Mesenteric fat pad (tissue), 1 donor: Measurements from ENCODE around the gene ERN1. TPM values are rescaled to one million over a fixed set of nuclear protein-coding genes. Genes with fewer than 3 reads are reported as not detected.
A peak's percentile ranks its signal among the peaks of the same experiment; 100 is the strongest.

Experiments
- DNase-seq: peaks from one replicate; pipeline ENCODE4 v3.0.0-alpha.2; 2020; ENCODE audit warnings: low spot score
- total RNA-seq: library from RNA; stranded (reverse); fragmentation: NEBNext Ultra II Directional; extraction: Animal tissue kit (Norgen Biotek cat#: 25700); gene quantifications from one replicate; pipeline ENCODE4 v1.2.1, GENCODE V29; 2021
- donor health status: DM: yes; HTN: yes; CAD: no.

Gene ERN1
- total RNA-seq, 1 donor from 2014 or later = 27.1 TPM

- DNase-seq = peak; percentile 59
These were observed 138.3 kb downstream of the ERN1 start for GRCh38 chr17:63991611-63992010.

DNA sequence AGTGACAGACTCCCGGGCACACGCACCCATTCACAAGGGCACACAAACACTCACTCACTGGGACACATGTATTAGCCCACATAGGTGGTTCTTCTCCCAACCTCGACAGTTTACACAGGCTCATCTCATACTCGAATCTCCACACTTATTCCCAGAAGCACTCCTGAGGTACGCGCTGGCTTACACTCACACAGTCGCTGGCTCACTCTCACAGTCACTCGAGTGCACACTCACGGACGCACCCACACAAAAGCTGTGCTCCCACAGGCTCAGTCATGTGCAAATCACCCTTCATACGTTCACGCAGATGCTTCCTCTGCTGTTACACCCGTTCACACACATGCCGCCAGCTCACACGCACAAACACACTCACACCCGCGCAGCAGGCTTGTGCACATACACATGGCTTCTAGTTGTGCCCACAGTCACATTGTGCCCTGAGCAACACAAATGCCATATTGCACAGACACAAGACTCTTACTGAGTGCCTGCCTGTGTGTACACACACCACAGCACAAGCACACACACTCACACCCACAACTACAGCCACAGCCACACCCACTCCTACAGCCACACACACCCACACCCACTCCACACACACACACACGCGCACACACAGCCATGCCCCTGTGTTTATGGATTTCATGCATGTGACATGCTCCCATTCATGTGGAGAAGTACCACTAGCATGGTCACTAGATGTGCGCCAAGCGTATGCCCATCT, 140.2 kb downstream of the ERN1 start:
- peak; percentile 68 for DNase-seq

Other genes with a start within 250 kb of the ERN1 start
- gene GH2, start 248.2 kb downstream of the ERN1 start, total RNA-seq = not detected
- gene CSH1, start 233.6 kb downstream of the ERN1 start, total RNA-seq = not detected
- not detected for gene CSHL1, start 218.9 kb downstream of the ERN1 start, total RNA-seq
- not detected for gene GH1, start 211.3 kb downstream of the ERN1 start, total RNA-seq
- gene CD79B, start 197.8 kb downstream of the ERN1 start, total RNA-seq = 4.3 TPM
- 27.1 TPM for gene SCN4A, start 157.2 kb downstream of the ERN1 start, total RNA-seq
- 0.90 TPM for gene PRR29, start 131.8 kb downstream of the ERN1 start, total RNA-seq
- gene ICAM2, start 109.5 kb downstream of the ERN1 start, total RNA-seq = 75.2 TPM
- 77.0 TPM for gene TEX2, start 133.1 kb upstream of the ERN1 start, total RNA-seq